ENCODE measurements around the gene XRN2.
"Not testable (repeated sequence)": the region's sequence is repeated elsewhere in the genome, so short reads cannot be mapped to it uniquely, and the experiment has no call there.

Gene XRN2

DNA sequence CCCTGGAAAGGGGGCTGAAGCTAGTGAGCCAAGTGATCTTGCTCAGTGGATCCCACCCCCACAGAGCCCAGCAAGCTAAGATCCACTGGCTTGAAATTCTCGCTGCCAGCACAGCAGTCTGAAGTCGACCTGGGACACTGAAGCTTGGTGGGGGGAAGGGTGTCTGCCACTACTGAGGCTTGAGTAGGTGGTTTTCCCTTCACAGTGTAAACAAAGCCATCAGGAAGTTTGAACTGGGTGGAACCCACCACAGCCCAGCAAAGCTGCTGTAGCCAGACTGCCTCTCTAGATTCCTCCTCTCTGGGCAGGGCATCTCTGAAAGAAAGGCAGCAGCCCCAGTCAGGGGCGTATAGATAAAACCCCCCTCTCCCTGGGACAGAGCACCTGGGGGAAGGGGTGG, 110.9 kb downstream of the XRN2 start:
- DNase-seq (ENCODE audit: low read depth in 2 of 3, low spot score in 2 of 3): not testable (repeated sequence)

DNA sequence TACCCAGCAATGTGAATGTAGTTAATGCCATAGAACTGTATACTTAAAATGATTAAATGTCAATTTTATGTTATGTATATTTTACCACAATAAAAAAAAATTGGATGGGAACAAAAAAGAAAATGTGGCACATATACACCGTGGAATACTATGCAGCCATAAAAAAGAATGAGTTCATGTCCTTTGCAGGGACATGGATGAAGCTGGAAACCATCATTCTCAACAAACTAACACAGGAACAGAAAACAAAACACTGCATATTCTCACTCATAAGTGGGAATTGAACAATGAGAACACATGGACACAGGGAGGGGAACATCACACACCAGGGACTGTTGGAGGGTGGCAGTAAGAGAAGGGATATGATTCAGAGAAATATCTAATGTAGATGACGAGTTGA, 116.0 kb downstream of the XRN2 start:
- DNase-seq (ENCODE audit: low read depth in 2 of 3, low spot score in 2 of 3): not testable (repeated sequence)

- no peak for DNase-seq (ENCODE audit: low read depth in 2 of 3, low spot score in 2 of 3)
Measured at GRCh38 chr20:21421601-21422236, 118.6 kb downstream of the XRN2 start.

DNA sequence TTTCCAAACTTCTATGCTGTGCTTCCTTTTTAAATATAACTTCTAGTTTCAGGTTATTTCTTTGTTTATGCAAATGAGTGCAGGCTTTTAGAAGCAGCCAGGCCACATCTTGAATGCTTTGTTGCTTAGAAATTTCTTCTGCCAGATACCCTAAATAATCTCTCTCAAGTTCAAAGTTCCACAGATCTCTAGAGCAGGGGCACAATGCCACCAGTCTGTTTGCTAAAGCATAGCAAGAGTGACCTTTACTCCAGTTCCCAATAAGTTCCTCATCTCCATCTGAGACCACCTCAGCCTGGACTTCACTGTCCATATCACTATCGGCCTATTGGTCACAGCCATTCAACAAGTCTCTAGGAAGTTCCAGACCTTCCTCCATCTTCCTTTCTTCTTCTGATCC, 120.6 kb downstream of the XRN2 start:
- not testable (repeated sequence) for DNase-seq (ENCODE audit: low read depth in 2 of 3, low spot score in 2 of 3)

DNA sequence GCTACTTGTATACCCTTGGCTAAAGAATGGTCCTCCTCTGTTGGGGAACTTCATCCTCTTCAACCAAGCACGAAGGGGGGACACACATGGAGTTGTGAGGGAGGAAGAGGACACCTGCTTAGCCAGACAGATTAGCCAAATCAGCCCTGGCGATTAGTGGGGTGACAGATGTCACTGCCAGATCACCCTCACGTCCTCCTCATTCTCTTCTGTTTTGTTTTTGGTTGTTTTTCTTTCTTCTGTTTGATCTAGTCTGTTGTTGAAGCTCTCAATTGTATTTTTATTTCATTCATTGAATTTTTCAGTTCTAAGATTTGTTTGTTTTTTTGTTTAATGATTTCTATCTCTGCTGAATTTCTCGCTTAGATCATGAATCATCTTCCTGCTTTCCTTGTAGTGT, 121.7 kb downstream of the XRN2 start:
- DNase-seq (ENCODE audit: low read depth in 2 of 3, low spot score in 2 of 3): no peak

GRCh38 chr20:21430020-21430419, 126.9 kb downstream of the XRN2 start:
- no peak for DNase-seq (ENCODE audit: low read depth in 2 of 3, low spot score in 2 of 3)

- DNase-seq (ENCODE audit: low read depth in 2 of 3, low spot score in 2 of 3): no peak
Measured at GRCh38 chr20:21432911-21433310, 129.8 kb downstream of the XRN2 start.

- no peak for DNase-seq (ENCODE audit: low read depth in 2 of 3, low spot score in 2 of 3)
Measured at GRCh38 chr20:21433329-21433890, 130.3 kb downstream of the XRN2 start.

- DNase-seq (ENCODE audit: low read depth in 2 of 3, low spot score in 2 of 3): no peak
Measured at GRCh38 chr20:21435576-21435975, 132.4 kb downstream of the XRN2 start.

DNA sequence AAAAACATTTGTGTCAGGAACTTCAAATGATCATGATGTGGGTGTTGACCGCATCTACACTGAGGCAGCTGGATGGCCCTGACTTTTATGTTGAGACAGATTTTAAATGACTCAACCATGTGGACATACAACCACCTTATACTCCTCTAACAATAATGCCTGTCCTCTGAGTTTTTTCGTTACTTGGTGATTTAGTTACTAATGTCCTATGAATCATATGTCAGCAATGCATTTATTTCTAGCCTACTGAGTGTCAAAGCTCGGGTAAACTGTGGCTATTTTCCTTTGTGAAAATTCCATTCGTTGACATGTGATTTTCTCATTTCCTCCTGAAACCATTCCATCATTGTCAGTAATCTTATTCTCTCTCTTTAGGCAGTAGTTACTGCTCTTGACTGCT, 133.1 kb downstream of the XRN2 start:
- no peak for DNase-seq (ENCODE audit: low read depth in 2 of 3, low spot score in 2 of 3)

DNA sequence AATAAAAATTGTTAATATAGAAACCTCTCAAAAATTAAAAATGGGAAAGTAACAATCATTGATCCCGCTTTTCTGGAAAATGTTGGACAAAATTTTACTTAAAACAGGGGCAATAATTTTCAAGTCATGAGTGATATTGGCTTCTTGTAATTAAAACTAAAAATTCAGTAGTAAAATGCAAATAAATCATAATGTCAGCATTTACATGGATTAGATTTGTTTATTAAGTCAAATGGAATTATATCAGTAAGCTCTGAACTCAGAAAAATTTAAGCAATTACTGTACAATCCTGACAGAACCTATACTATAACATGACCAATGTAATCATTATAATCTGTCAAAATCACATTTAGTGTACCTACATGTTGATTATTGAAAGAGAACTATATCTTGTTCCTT, 134.1 kb downstream of the XRN2 start:
- DNase-seq (ENCODE audit: low read depth in 2 of 3, low spot score in 2 of 3): no peak

- DNase-seq (ENCODE audit: low read depth in 2 of 3, low spot score in 2 of 3): no peak
Measured at GRCh38 chr20:21437816-21438215, 134.7 kb downstream of the XRN2 start.
